ENCODE measurements around the gene NINJ1. TPM values are rescaled to one million over a fixed set of nuclear protein-coding genes. Genes with fewer than 3 reads are reported as not detected.

NINJ1 gene
- total RNA-seq, 4 donors from 2014 or later = 12.6 to 61.3 (median 31.4) TPM

GRCh38 chr9:93096811-93097382, 37.2 kb downstream of the NINJ1 start:
- peak overlapping the region; percentile 93 to 99 (median 97) for H3K27ac ChIP-seq
- H3K27me3 ChIP-seq = no peaks in the 10 kb centered on the region
- WGBS, 2 donors = 14 to 34% methylated on average over 3 to 7 of the region's 16 CpGs
- DNase-seq = no peak
- H3K4me3 ChIP-seq = peak overlapping the region; percentile 59 to 99 (median 92)
- TF ChIP-seq, protein P1, sequence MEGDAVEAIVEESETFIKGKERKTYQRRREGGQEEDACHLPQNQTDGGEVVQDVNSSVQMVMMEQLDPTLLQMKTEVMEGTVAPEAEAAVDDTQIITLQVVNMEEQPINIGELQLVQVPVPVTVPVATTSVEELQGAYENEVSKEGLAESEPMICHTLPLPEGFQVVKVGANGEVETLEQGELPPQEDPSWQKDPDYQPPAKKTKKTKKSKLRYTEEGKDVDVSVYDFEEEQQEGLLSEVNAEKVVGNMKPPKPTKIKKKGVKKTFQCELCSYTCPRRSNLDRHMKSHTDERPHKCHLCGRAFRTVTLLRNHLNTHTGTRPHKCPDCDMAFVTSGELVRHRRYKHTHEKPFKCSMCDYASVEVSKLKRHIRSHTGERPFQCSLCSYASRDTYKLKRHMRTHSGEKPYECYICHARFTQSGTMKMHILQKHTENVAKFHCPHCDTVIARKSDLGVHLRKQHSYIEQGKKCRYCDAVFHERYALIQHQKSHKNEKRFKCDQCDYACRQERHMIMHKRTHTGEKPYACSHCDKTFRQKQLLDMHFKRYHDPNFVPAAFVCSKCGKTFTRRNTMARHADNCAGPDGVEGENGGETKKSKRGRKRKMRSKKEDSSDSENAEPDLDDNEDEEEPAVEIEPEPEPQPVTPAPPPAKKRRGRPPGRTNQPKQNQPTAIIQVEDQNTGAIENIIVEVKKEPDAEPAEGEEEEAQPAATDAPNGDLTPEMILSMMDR (IDR thresholded peaks at IDR 0.05) = no peak
- TF ChIP-seq POLR2A (IDR thresholded peaks at IDR 0.05) = no peak
- no peaks in the 10 kb centered on the region for H3K36me3 ChIP-seq
- peaks cover 0 to under 1% (median 0%) of the 10 kb centered on the region in 3 donors for H3K9me3 ChIP-seq
- peaks cover 37 to 66% (median 42%) of the 10 kb centered on the region in 3 donors for H3K4me1 ChIP-seq
- intact Hi-C loops (cut with DNase I) = no loop called here

- no peaks in the 10 kb centered on the region for H3K36me3 ChIP-seq
- peaks cover 37 to 66% (median 42%) of the 10 kb centered on the region in 3 donors for H3K4me1 ChIP-seq
- intact Hi-C loops (cut with DNase I) = no loop called here
- 0% methylated on average over 2 of the region's 65 CpGs; no CpG with 5 or more reads in 1 of the 2 donors for WGBS, 2 donors
- peak within 1 kb of the TSS; percentile 93 to 99 (median 97) for H3K27ac ChIP-seq
- peak within 1 kb of the TSS; percentile 59 to 99 (median 92) for H3K4me3 ChIP-seq
- TF ChIP-seq, protein P1 (IDR thresholded peaks at IDR 0.05) = peak in 1 of 6 experiments; percentile 10
- TF ChIP-seq POLR2A (IDR thresholded peaks at IDR 0.05) = peak in 3 of 4 donors; percentile 98 to 99 (median 99)
- peaks cover 0 to 6% (median 5%) of the 10 kb centered on the region in 3 donors for H3K9me3 ChIP-seq
- H3K27me3 ChIP-seq = no peaks in the 10 kb centered on the region
- no peak for DNase-seq
Measured at GRCh38 chr9:93096131-93096802, 37.8 kb downstream of the NINJ1 start, which contains the start of gene CARD19. Gene CARD19, plus strand, starts transcription at chr9:93096217. Its CDS starts 129 bp downstream, at chr9:93096346.

DNA sequence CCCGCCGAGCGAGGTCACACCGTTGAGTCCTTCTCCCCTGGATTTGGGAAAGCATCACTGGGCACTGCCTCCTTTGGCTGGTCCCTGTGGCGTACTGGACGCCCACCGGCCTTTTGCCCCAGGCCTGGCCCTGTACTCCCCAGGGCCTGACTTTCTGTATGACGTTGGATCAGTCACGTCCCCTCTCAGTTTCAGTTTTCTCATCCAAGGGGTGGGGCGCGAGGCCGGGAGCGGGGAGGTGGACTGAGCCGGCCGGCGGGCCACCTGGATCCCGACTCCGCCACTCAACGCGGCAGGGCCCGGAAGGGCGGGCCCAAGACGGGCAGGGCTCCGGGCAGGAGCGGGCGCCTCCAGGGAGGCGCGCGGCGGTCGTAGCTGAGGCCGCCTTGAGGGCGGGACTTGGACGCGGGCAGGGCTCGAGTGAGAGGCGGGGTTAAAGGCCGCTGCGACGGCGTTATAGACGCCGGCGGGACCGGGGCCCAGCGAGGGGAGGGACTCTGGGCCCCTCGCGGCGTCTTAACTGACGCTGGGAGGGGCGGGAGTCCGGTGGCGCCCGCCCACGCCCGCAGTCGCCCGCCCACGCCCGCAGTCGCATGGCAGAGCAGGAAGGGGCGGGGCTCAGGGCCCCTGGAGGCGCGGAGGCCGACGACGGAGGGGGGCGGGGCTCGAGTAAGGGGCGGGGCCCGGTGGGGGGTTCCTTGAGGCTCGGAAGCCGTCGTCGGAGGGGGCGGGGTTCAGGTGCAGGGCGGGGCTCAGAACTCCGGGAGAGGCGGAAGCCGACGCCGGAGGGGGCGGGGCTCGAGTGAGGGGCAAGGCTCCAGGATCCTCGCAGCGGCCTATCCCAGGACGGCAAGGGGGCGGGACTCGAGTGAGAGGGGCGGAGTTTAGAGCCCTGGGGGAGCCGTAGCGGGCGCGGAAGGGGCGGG, 38.6 kb downstream of the NINJ1 start:
- intact Hi-C loops (cut with DNase I) = no loop called here
- H3K27me3 ChIP-seq = no peaks in the 10 kb centered on the region
- WGBS, 2 donors = 0 to 36% methylated on average over 1 to 7 of the region's 95 CpGs
- TF ChIP-seq POLR2A (IDR thresholded peaks at IDR 0.05) = peak in 2 of 4 donors; percentile 81 to 87
- TF ChIP-seq, protein P1 (IDR thresholded peaks at IDR 0.05) = no peak
- peak overlapping the region; percentile 93 to 99 (median 97) for H3K27ac ChIP-seq
- peak overlapping the region; percentile 59 to 99 (median 92) for H3K4me3 ChIP-seq
- H3K36me3 ChIP-seq = no peaks in the 10 kb centered on the region
- DNase-seq = peak; percentile 97
- peaks cover 0 to 13% (median 10%) of the 10 kb centered on the region in 3 donors for H3K9me3 ChIP-seq
- H3K4me1 ChIP-seq = peaks cover 37 to 66% (median 42%) of the 10 kb centered on the region in 3 donors

- Histone ChIP-seq H3K4me3 (peak overlapping the region; percentile 25 to 89 (median 52)), H3K27me3 (no peaks in the 10 kb centered on the region), H3K4me1 (peaks cover 35 to 60% (median 37%) of the 10 kb centered on the region in 3 donors), H3K36me3 (no peaks in the 10 kb centered on the region), H3K27ac (peak overlapping the region; percentile 86 to 99 (median 96)), H3K9me3 (peaks cover 0 to 19% (median 10%) of the 10 kb centered on the region in 3 donors)
- intact Hi-C loops (cut with DNase I) = no loop called here
- no peak for TF ChIP-seq POLR2A (IDR thresholded peaks at IDR 0.05)
- TF ChIP-seq, protein P1 (IDR thresholded peaks at IDR 0.05) = no peak
- DNase-seq = no peak
- WGBS, 2 donors = 50 to 70% methylated on average over 7 to 9 of the region's 11 CpGs
Measured at GRCh38 chr9:93094658-93095204, 39.3 kb downstream of the NINJ1 start.
